Duodenal mucosa (tissue), 2 donors: ENCODE data around the gene ACTG1.

Experiments used
- H3K27ac ChIP-seq: one replicate; pipeline ENCODE4 v1.7.0; 2013; ENCODE audit warnings: low read depth, low read length
- H3K27me3 ChIP-seq, 2 donors: one replicate each; pipeline ENCODE4 v1.7.0; 2013; ENCODE audit warnings: low read length in 2 of 2, control low read depth in 1 of 2; ENCODE audit not compliant: insufficient read depth in 2 of 2, control insufficient read depth in 1 of 2
- H3K36me3 ChIP-seq, 2 donors: one replicate each; pipeline ENCODE4 v1.7.0; 2013; ENCODE audit warnings: low read length in 2 of 2, control low read depth in 1 of 2; ENCODE audit not compliant: insufficient read depth in 2 of 2, control insufficient read depth in 1 of 2
- H3K4me1 ChIP-seq, 2 donors: one replicate each; pipeline ENCODE4 v1.7.0; 2013; ENCODE audit warnings: low read length in 2 of 2, control low read depth in 1 of 2; ENCODE audit not compliant: insufficient read depth in 2 of 2, control insufficient read depth in 1 of 2
- H3K4me3 ChIP-seq, 2 donors: one replicate each; pipeline ENCODE4 v1.7.0; 2013; ENCODE audit warnings: low read length in 2 of 2, low read depth in 1 of 2
- H3K9ac ChIP-seq, 2 donors: one replicate each; pipeline ENCODE4 v1.7.0; 2013; ENCODE audit warnings: low read length in 2 of 2, low read depth in 1 of 2
- H3K9me3 ChIP-seq, 2 donors: one replicate each; pipeline ENCODE4 v1.7.0; 2013; ENCODE audit warnings: low read length in 2 of 2, control low read depth in 1 of 2; ENCODE audit not compliant: control insufficient read depth in 1 of 2

ACTG1 gene

GRCh38 chr17:81487487-81488275, 24.9 kb downstream of the ACTG1 start:
- no peaks in the 10 kb centered on the region for H3K36me3 ChIP-seq
- H3K27ac ChIP-seq = peak overlapping the region; percentile 66
- peaks cover 22 to 36% of the 10 kb centered on the region in 2 donors for H3K4me1 ChIP-seq
- H3K27me3 ChIP-seq = peaks cover 0 to 5% of the 10 kb centered on the region in 2 donors
- peak overlapping the region; percentile 71 to 76 for H3K9ac ChIP-seq
- peak overlapping the region; percentile 60 to 67 for H3K4me3 ChIP-seq
- no peaks in the 10 kb centered on the region for H3K9me3 ChIP-seq

GRCh38 chr17:81487089-81487486, 25.5 kb downstream of the ACTG1 start:
- peak overlapping the region in 1 of 2 donors; percentile 48 for H3K9ac ChIP-seq
- H3K4me3 ChIP-seq = peak overlapping the region in 1 of 2 donors; percentile 60
- H3K9me3 ChIP-seq = no peaks in the 10 kb centered on the region
- peaks cover 25 to 36% of the 10 kb centered on the region in 2 donors for H3K4me1 ChIP-seq
- no peaks in the 10 kb centered on the region for H3K36me3 ChIP-seq
- H3K27ac ChIP-seq = no peak overlapping the region
- H3K27me3 ChIP-seq = peaks cover 0 to 5% of the 10 kb centered on the region in 2 donors

GRCh38 chr17:81486199-81486810, 26.3 kb downstream of the ACTG1 start:
- no peak overlapping the region for H3K9ac ChIP-seq
- H3K27me3 ChIP-seq = peaks cover 0 to 5% of the 10 kb centered on the region in 2 donors
- H3K4me1 ChIP-seq = peaks cover 31 to 37% of the 10 kb centered on the region in 2 donors

GRCh38 chr17:81484195-81484979, 28.2 kb downstream of the ACTG1 start:
- Histone ChIP-seq H3K9ac (peak overlapping the region; percentile 18 to 57), H3K36me3 (no peaks in the 10 kb centered on the region), H3K4me1 (peaks cover 31 to 34% of the 10 kb centered on the region in 2 donors), H3K9me3 (no peaks in the 10 kb centered on the region), H3K27ac (no peak overlapping the region), H3K27me3 (peaks cover 0 to 11% of the 10 kb centered on the region in 2 donors), H3K4me3 (peak overlapping the region; percentile 61 to 70)

More at GRCh38 chr17:81486199-81486810, 26.3 kb downstream of the ACTG1 start:
- H3K9me3 ChIP-seq = no peaks in the 10 kb centered on the region
- no peaks in the 10 kb centered on the region for H3K36me3 ChIP-seq
- H3K4me3 ChIP-seq = no peak overlapping the region
- no peak overlapping the region for H3K27ac ChIP-seq

GRCh38 chr17:81483862-81484194, 28.8 kb downstream of the ACTG1 start:
- H3K36me3 ChIP-seq = no peaks in the 10 kb centered on the region
- H3K9ac ChIP-seq = peak overlapping the region; percentile 4 to 57
- H3K27ac ChIP-seq = no peak overlapping the region
- peaks cover 0 to 14% of the 10 kb centered on the region in 2 donors for H3K27me3 ChIP-seq
- H3K4me3 ChIP-seq = peak overlapping the region; percentile 61 to 70
- H3K4me1 ChIP-seq = peaks cover 31 to 34% of the 10 kb centered on the region in 2 donors
- no peaks in the 10 kb centered on the region for H3K9me3 ChIP-seq

- Histone ChIP-seq H3K36me3 (no peaks in the 10 kb centered on the region), H3K4me3 (peak overlapping the region; percentile 61 to 70), H3K4me1 (peaks cover 27 to 34% of the 10 kb centered on the region in 2 donors), H3K9ac (peak overlapping the region; percentile 4 to 18), H3K9me3 (no peaks in the 10 kb centered on the region), H3K27me3 (peaks cover 0 to 14% of the 10 kb centered on the region in 2 donors), H3K27ac (peak overlapping the region; percentile 10)
Measured at GRCh38 chr17:81483085-81483861, 29.3 kb downstream of the ACTG1 start.

- Histone ChIP-seq H3K36me3 (no peaks in the 10 kb centered on the region), H3K9me3 (no peaks in the 10 kb centered on the region), H3K9ac (peak overlapping the region in 1 of 2 donors; percentile 11), H3K27me3 (peaks cover 0 to 14% of the 10 kb centered on the region in 2 donors), H3K27ac (no peak overlapping the region), H3K4me3 (no peak overlapping the region), H3K4me1 (peaks cover 27 to 33% of the 10 kb centered on the region in 2 donors)
Measured at GRCh38 chr17:81482673-81483072, 29.9 kb downstream of the ACTG1 start.

- Histone ChIP-seq H3K27me3 (peaks cover 0 to 14% of the 10 kb centered on the region in 2 donors), H3K27ac (no peak overlapping the region), H3K4me1 (peaks cover 27 to 29% of the 10 kb centered on the region in 2 donors), H3K9ac (peak overlapping the region in 1 of 2 donors; percentile 11), H3K9me3 (no peaks in the 10 kb centered on the region), H3K36me3 (no peaks in the 10 kb centered on the region), H3K4me3 (peak overlapping the region; percentile 60 to 65)
Measured at GRCh38 chr17:81481815-81482505, 30.6 kb downstream of the ACTG1 start.
